Measurements from ENCODE around the gene PEX14.

DNA sequence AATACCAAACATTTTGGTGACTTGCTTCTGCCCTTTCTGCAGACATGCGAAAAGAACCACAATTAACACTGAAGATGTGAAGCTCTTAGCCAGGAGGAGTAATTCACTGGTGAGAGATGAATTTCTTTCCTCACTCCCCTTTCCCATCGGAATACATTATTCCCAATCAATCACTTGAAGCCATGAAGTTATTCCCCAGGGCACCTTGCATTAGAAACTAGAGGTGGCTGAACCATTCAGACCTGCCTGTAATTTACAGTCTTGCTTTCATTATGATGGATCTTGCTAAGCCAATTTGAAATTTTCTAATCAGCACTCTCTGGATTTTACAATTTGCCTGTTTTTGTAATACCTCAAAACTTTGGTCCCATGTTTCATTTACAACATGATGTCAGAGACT is 34.4 kb upstream of the PEX14 start:
- TF ChIP-seq ZNF565 (CRISPR knock-in tag; conservative IDR thresholded peaks at IDR 0.05; ENCODE audit: low read depth), result no peak
- TF ChIP-seq, protein P1, sequence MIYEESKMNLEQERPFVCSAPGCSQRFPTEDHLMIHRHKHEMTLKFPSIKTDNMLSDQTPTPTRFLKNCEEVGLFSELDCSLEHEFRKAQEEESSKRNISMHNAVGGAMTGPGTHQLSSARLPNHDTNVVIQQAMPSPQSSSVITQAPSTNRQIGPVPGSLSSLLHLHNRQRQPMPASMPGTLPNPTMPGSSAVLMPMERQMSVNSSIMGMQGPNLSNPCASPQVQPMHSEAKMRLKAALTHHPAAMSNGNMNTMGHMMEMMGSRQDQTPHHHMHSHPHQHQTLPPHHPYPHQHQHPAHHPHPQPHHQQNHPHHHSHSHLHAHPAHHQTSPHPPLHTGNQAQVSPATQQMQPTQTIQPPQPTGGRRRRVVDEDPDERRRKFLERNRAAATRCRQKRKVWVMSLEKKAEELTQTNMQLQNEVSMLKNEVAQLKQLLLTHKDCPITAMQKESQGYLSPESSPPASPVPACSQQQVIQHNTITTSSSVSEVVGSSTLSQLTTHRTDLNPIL (CRISPR knock-in tag; IDR thresholded peaks at IDR 0.05; ENCODE audit: low read depth), result no peak
- no peak for TF ChIP-seq PATZ1 (CRISPR knock-in tag; IDR thresholded peaks at IDR 0.05; ENCODE audit: borderline replicate concordance)
- TF ChIP-seq, protein P2, sequence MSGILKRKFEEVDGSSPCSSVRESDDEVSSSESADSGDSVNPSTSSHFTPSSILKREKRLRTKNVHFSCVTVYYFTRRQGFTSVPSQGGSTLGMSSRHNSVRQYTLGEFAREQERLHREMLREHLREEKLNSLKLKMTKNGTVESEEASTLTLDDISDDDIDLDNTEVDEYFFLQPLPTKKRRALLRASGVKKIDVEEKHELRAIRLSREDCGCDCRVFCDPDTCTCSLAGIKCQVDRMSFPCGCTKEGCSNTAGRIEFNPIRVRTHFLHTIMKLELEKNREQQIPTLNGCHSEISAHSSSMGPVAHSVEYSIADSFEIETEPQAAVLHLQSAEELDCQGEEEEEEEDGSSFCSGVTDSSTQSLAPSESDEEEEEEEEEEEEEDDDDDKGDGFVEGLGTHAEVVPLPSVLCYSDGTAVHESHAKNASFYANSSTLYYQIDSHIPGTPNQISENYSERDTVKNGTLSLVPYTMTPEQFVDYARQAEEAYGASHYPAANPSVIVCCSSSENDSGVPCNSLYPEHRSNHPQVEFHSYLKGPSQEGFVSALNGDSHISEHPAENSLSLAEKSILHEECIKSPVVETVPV (CRISPR knock-in tag; IDR thresholded peaks at IDR 0.05), result no peak
- TF ChIP-seq ARNTL (CRISPR knock-in tag; IDR thresholded peaks at IDR 0.05; ENCODE audit: borderline replicate concordance, low read depth), result no peak
- no peak for TF ChIP-seq ZFP30 (CRISPR knock-in tag; IDR thresholded peaks at IDR 0.05)
- TF ChIP-seq, protein P3, sequence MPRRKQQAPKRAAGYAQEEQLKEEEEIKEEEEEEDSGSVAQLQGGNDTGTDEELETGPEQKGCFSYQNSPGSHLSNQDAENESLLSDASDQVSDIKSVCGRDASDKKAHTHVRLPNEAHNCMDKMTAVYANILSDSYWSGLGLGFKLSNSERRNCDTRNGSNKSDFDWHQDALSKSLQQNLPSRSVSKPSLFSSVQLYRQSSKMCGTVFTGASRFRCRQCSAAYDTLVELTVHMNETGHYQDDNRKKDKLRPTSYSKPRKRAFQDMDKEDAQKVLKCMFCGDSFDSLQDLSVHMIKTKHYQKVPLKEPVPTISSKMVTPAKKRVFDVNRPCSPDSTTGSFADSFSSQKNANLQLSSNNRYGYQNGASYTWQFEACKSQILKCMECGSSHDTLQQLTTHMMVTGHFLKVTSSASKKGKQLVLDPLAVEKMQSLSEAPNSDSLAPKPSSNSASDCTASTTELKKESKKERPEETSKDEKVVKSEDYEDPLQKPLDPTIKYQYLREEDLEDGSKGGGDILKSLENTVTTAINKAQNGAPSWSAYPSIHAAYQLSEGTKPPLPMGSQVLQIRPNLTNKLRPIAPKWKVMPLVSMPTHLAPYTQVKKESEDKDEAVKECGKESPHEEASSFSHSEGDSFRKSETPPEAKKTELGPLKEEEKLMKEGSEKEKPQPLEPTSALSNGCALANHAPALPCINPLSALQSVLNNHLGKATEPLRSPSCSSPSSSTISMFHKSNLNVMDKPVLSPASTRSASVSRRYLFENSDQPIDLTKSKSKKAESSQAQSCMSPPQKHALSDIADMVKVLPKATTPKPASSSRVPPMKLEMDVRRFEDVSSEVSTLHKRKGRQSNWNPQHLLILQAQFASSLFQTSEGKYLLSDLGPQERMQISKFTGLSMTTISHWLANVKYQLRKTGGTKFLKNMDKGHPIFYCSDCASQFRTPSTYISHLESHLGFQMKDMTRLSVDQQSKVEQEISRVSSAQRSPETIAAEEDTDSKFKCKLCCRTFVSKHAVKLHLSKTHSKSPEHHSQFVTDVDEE (CRISPR knock-in tag; IDR thresholded peaks at IDR 0.05), result no peak
- TF ChIP-seq ZNF8 (CRISPR knock-in tag; IDR thresholded peaks at IDR 0.05), result no peak
- no peak for TF ChIP-seq POU6F1 (CRISPR knock-in tag; IDR thresholded peaks at IDR 0.05; ENCODE audit: borderline replicate concordance, low read depth)
- TF ChIP-seq ZFP3 (CRISPR knock-in tag; IDR thresholded peaks at IDR 0.05), result no peak
- no peak for TF ChIP-seq BACH2 (CRISPR knock-in tag; IDR thresholded peaks at IDR 0.05; ENCODE audit: borderline replicate concordance)
- no peak for TF ChIP-seq OSR1 (CRISPR knock-in tag; IDR thresholded peaks at IDR 0.05)
- TF ChIP-seq TCF4 (CRISPR knock-in tag; IDR thresholded peaks at IDR 0.05; ENCODE audit: borderline replicate concordance), result no peak
- no peak for TF ChIP-seq PPARA (CRISPR knock-in tag; IDR thresholded peaks at IDR 0.05; ENCODE audit: borderline replicate concordance)

Data from SK-N-SH treated with all-trans-retinoic acid at 6 μM for 48 hours (cell line).